ENCODE measurements around the gene DGKE.
A peak's percentile ranks its signal among the peaks of the same experiment; 100 is the strongest.

Gene DGKE

DNA sequence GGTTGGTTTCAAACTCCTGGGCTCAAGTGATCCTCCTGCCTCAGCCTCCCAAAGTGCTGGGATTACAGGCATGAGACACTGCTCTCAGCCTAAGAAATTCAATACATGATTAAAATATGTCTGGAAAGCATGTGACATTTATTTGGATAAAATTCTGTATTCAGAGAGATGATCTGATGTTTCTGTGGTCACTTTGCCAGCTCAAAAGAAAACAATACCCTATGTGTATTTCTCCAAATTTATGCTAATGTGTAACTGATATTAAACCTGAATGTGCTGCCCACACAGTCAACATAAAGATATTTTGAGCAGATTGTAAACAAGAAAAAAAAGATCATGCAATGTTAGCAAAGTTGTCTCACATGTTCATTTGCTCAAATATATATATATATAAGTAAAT lies 16.9 kb upstream of the DGKE start:
- DNase-seq: no peak

DNA sequence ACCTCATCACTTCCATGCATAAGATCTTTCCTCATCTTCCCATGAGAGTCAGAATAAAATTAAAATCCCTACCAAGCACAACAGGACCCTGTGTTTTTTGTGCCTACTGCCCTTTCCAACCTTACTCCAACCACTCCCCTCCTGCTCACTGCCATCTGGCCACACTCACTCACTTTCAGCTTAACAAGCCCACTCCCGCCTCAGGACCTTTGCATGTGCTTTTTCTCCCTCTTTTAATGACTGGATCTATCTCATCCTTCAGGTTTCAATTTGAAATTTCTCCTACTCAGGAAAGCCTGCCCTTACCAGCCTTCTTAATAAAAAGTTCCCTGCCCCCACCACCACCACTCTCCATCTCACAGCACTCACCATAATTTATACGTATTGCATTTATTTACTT lies 14.9 kb upstream of the DGKE start:
- no peak for DNase-seq

DNA sequence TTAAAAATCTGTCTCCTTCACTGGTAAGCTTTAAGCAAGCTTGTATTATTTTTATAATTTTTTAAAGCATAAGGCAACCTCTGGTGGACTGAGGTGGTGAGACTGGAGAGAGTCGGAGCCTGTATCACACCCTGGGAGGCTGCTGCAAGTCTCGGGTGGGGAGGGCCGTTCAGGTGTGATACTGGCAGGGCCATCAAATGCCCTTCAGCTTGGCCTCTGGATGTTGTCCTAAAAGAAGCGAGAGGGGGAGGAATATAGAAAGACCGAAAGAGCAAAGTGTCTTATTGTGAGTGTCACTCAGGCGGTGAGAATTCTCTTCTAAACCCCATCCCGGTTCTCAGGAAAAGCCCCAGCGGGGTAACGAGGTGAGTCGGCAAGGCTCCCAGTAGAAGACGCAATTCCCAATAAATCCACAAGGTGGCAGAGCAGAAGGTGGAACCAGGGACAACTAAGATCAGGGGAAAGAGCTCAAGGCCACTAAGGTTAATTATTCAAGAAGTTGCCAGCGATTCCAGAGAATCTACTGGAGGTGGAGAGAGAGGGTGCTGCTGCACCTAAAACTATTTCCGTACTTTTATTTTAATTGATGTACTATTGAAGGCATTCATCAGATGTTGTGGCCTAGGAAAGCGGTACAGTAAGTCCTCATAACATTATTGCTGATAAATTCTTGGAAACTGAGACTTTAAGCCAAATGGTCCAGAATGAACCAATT lies 14.4 kb upstream of the DGKE start:
- DNase-seq: peak; percentile 13

DNA sequence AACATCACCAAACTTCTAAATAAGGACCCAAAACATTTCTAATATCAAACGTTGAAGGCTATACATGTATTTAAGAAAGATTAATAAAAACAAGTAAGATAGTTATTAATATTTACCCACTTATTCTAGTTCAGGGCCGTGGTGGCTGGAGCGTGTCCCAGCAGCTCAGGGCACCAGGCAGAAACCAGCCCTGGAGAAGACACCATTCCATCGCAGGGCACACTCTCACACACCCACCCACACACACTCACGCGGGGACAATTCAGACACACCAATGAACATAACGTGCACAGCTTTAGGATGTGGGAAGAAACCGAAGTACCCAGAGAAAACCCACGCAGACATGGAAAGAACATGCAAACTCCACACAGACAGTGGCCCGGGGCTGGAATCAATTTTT lies 13.7 kb upstream of the DGKE start:
- no peak for DNase-seq

DNA sequence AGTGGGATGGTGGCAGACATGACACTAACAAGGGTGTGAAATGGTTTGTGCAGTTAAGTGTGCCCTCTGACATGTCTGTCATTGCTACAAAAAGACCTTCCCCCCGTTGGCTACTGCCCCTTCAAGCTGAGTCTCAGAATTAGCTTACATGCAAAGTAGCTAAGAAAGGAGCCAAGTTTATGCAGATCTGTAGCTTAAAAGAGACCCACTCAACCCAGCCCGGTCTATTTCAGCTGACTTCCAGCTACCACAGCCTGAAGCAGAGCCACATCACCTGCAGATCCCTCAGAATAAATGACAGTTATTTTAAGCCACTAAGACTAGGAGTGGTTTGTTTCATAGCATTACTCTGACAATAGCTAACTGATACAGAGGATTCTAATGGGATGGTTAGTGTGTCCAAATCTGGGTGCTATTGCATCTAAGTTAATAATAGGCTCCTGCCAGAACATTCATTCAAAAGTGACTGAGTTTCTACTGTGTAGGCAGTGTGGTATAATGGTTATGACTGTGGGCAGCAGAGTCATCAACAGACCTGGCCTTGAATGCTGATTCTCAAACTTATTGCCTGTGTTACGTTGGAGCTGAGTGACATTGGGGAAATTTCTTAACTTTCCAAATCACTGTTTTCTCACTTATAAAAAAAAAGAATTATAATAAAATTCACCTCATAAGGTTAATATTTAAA lies 12.0 kb upstream of the DGKE start:
- DNase-seq: no peak

DNA sequence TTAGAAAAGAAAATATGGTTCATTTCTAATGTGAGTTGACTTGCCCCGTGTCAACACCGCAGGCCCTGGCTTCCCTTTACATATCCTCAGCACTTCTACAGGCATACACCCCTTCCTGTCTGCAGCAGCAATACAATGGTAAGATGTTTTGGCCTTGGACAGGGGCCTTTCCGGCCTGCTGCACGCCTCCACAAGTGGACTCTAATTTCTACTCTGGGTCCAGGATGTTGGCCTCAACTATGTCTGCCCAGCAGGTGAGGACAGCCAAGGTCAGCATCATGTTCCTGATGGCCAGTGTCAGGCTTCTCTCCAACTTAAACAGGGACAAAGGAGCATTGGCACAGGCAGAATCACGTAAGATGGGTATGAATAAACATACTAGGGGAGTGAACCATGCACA lies 11.2 kb upstream of the DGKE start:
- DNase-seq: no peak

DNA sequence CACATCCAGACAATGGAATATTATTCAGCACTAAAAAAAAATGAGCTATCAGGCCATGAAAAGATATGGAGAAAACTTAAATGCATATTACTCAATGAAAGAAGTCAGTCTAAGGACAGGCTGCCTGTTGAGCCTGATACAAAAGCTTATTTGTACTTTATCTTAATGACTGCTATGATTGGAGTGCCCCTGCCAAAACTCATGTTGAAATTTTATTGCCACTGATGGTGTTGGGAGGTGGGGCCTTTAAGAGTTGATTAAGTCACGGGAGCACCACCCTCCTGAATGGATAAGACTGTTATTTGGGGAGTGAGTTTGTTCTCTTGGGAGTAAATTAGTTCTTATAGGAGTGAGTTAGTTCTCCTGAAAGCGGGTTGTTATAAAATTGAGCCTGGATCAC lies 10.1 kb upstream of the DGKE start:
- DNase-seq: no peak

DNA sequence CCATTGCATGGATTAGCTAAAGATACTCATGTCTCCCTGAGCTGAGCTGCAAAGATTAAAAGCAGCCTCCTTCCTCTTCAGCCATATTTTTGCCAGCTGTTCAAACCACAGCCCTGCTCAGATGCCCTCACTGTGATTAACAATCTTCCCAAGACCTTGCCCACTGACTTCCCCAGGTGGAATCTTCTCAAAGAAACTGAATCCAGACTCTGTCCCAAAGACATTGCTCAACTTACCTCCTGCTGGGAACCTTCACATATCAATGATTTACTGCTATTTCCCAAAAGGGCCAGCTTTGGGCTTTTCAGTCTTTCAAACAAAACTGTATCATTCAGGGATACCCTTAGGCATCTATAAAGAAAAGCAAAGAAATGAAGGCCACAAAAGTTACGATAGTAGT lies 9.4 kb upstream of the DGKE start:
- no peak for DNase-seq

DNA sequence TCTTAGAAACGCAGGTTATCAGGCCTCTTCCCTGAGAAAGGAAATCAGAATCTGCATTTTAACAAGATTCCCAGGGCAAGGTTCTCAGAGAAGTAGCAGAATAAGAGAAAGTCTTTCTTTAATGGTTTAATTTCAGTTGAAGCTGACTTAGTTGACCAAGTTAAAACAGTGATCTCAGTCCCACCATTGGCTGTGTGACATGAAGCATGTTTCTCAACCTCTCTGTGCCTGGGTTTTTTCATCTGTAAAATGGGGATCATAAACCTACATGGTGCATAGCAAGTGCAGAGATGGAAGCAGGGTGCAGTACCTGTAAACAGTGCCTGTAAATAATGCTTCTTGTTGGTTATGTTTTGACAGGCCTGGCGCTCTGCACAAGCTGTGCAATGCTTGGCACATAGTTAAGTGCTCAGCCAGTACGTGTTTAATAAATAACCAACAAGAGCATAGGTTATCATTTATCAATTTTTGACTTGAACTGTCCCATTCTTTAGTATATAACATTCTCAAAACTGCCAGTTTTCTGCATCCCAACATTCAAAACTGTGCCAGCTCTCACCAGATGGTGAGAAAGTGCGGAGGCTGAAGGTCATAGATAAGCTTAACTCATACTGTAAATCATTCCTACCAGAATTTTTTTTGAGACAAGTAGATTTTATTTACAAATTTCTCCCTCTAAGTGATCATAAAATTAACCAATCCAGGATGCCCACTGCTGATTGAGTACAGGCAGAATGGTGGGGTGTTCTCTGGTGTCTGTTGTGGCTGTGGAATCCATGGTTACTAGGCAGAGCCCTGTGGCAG lies 7.1 kb upstream of the DGKE start:
- DNase-seq: no peak

DNA sequence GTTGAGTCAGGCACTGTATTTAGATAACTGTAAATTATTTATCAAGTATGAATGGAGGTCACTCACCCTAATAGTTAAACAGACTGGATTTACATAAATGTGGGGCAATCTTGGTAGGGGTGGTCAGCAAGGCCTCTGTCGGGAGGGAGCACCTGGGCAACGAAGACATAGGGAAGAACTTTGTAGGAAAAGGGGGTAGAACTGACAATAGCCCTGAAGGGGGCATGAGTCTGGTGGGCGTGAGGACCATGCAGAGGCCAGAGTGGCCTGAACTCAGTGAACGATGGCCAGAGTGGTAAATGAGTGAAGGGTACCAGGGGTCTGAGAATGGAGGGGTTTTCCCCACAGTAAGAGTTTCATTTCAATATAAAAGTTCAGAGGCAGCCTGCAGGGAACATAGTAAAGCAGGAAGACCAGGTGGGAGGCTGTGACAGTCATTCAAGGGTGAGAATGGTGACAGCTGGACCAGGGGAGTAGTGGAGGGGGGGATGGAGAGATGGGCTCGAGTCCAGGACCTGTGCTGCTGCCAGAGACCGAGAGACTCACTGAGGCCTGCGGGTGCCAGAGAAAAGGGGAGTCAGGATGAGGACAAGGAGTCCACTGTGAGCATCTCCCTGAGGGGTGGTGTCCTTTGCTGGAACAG lies 3.1 kb upstream of the DGKE start:
- DNase-seq: no peak

DNA sequence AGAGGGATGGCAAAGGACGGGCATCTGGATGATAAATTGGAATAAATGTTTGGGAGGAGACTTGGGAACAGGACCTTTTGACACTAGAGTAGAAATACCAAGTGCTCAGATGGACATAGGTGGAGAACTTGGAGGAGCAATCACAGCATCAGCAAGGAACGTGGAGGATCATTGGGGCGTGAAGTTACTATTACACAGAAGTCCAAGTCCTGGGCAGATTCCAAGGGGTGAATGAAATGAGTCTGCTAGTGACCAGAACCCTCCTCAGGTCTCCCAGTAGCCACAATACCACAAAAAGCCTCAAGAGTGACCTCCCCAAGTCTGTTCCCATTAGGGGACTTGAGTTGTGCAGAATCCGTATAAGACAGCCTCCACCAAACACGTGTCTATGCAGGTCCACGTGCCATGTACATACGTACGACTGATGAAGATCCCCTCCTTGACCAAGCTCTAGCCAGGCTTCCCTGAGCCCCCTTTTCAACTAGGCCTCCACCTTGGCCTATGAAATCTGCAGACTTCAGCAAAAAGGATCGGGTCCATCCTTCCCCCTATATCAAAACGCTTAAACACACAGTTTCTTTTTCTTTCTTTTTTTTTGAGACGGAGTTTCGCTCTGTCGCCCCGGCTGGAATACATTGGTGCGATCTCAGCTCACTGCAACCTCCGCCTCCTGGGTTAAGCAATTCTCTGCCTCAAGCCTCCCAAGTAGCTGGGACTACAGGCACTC lies 2.4 kb upstream of the DGKE start:
- DNase-seq: no peak

DNA sequence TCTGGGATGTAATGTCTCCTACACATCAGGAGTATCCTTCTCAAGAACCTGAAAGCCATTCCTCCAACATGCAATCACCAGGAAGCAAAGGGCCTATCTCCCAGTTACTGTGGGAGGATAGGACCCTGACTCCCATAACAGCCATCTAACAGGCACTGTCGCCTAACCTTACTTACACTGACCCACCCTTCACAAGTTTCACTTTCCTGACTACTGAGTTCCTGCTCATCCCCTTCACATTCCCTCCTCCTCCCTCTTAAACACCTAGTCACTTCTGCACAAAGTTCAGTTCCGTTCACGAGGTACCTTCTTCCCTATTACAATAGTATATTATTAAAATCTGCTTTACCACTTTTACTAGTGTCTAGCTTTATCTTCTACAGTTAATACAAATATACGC lies 1.5 kb upstream of the DGKE start:
- no peak for DNase-seq

DNA sequence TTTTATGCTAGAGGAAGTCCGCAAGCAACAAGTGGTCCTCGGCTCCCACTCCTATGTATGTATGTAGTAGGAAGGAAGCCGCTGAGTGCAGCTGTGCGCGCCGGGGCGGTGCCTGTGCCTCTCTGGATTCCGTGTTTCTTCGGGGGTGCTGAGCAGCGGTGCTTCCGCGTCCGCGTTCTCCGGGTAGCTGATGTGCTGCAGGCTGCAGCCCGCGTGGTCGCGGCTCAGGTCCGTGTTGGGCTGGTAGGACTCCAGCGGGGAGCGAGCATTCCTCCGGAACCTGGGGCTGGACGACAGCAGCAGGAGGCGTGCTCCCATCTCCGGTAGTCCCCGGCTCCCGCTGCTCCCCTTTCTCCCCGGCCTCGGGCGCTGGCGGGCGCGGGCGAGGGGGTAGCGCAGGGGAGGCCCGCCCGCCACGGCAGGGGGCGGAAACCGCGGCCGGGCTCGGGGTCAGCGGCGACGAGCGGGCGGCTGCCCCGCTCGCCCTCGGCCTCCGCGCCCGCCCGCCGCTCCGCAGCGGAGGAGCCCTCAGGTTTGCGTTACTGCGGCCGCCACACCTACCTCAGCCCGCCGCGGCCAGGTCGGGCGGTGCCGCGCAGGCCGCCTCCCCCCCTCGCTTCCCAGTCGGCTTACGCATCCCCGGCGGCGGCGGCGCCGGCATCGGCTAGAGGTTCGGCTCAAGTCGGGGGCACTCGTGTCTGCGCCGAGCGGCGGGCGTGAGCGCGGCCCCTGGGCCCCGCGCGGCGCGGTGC lies 718 bp upstream of the DGKE start:
- peak; percentile 74 for DNase-seq

DNA sequence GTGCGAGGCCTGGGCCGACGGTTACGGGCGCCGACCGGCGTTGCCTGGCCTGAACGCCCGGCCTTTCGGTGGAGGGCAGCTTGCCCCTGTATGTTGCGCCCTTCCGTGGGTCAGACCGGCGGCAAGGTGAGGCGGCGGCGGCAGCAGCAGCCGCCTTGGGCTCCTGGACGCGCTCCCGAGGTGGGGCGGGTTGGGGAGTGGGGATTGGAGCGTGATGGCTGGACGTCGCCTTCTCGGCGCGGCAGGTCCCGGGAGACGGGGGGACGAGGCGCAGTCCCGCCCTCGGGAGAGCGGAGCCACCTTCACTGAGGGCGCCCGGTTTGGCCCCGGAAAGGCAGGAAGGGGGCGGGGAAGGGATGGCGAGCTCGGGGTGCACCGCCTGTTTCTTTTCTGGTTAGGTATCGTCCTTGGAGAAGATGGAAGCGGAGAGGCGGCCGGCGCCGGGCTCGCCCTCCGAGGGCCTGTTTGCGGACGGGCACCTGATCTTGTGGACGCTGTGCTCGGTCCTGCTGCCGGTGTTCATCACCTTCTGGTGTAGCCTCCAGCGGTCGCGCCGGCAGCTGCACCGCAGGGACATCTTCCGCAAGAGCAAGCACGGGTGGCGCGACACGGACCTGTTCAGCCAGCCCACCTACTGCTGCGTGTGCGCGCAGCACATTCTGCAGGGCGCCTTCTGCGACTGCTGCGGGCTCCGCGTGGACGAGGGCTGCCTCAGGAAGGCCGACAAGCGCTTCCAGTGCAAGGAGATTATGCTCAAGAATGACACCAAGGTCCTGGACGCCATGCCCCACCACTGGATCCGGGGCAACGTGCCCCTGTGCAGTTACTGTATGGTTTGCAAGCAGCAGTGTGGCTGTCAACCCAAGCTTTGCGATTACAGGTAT lies 671 bp downstream of the DGKE start:
- DNase-seq: peak; percentile 47

DNA sequence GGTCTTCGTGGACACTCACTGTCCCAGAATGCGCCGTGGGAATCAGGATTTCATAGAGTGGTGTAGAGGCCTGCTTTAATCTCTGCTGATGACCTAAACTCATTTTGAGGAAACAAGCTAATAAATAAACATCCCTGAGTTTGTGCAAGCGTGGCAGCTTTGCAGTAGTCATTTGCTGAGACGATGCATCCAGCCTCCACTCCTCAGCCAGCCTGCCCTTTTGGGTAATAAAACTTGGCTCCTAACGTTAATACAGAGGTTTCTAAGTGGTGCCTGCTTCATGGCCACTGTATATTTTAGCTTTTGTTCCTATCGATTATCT lies 1.3 kb downstream of the DGKE start:
- DNase-seq: no peak

DNA sequence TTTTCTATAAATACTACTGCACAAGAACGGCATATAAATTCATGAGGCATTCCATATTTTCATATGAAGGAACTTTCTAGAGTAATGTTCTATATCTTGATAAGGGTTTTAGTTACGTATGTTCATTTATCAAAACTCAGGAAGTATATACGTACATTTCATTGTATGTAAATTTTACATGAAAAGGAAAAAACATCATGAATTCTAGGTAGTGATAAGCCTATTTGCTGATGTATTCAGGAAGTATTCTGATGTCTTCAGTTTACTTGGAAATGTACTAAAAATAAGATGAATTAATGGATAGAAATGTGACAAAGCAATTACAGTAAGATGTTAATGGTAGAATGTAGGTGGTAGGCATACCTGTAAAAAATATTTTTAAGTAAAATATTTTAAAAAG lies 4.7 kb downstream of the DGKE start:
- DNase-seq: no peak

DNA sequence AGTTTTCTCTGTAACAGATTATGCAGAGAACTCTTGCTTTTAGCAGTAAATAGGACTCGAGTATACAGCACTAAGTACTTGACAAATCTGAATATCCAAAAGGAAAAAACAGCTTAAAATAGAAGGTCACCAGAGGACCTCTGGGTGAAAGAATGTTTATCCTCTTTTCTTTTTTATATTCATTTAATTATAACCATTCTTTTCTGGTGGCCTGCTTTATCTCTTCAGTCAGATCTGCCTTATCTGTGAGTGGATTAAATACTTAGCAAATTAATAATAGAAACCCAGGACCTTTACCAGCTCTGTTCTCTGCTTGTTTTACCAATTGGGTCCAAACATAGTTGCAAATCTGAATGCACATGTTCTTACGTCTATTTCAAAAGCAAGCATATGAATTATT lies 8.6 kb downstream of the DGKE start:
- no peak for DNase-seq

DNA sequence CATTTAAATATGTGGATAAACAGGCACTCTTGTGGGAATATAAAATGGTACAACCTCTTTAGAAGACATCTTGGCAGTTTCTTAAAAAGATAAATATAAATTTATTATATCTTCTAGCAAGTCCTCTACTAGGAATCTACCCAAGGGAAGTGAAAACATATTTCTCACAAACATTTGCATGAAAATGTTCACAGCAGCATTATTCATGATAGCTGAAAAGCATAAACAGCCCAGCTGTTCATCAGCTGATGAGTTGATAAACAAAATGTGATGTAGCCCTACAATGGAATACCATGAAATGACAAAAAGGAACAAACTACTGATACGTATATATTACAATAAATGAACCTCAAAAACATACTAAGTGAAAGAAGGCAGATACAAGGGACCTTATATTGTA lies 12.0 kb downstream of the DGKE start:
- DNase-seq: no peak

DNA sequence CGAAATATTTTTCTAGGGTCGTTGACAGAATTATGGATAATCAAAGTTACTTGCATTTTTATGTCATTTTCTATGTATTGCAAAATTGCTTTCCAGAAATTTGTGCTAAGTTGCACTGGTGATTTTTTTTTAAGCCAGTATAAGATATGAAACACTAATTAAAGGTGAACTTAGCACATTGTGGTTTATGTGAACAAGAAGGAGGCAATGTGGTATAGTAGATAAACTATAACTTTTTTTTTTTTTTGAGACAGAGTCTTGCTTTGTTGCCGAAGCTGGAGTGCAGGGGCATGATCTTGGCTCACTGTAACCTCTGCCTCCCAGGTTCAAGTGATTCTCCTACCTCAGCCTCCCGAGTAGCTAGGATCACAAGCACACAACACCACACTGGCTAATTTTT lies 13.2 kb downstream of the DGKE start:
- DNase-seq: no peak

DNA sequence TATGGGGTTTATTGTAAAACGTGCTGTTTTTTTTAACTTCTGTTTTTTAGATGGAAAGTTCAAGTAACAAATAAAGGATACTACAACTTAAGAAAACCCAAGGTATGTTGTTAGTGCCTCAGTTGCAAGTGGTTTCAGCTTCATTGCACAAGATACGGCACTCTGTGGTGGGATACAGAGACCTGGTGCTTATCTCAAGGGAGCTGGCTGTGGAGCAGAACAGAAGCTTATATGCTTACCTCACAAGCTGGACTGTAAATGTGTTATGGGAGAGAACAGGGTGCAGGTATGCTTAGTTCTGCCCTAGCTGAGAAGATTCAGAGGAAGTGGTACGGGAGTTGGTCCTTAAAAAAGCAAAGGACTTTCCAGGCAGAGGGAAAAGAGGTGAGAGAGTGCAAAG lies 15.2 kb downstream of the DGKE start:
- DNase-seq: no peak

DNA sequence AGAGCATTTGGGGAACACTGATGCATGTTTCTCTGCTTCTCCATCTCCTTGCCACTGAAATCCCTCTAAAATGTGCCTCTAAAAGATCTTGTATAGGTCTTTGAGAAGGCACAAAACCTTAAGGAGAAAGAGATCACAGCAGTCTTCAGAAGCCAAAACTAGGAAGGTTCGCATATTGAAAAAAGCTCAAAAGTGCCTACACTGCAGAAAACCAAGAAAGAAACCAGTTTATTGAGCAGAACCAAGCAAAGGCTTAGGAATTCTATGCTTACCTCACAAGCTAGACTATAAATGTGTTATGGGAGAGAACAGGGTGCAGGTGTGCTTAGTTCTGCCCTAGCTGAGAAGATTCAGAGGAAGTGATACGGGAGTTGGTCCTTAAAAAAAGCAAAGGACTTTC lies 16.6 kb downstream of the DGKE start:
- no peak for DNase-seq
